ENCODE data around the gene LCP2. TPM values are rescaled to one million over a fixed set of nuclear protein-coding genes. Genes with fewer than 3 reads are reported as not detected.

Gene LCP2
- total and polyA plus RNA-seq, 2 donors from 2014 or later: 4.6 to 48.8 TPM

DNA sequence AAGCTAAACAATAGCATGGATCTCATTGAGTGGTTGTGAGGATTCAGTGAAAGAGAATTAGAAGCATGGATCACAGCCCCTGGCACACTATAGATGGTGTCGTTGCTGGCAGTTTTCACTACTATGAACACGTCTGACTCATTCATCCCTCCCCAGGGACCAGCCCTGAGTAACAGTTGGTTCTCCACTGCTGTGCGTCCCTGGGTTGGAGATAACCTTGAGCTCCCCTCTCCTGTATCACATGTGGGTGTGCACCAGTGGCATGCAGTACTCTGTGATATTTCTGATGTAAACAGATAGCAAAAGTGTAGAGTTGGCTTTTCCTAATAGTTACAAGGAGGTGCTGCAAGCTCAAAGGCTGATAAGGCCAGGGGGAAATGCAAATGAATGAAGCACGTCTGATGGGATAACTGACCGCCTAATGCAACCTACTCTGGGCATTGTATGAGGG lies 8.8 kb upstream of the LCP2 start:
- peaks cover 0 to 6% (median 0%) of the 10 kb centered on the region in 3 donors for H3K4me1 ChIP-seq (ENCODE audit: control insufficient read depth in 2 of 3, insufficient read depth in 2 of 3, low read depth in 1 of 3, low read length in 3 of 3)
- no peak for FAIRE-seq
- TF ChIP-seq CTCF (IDR thresholded peaks at IDR 0.05; ENCODE audit: borderline replicate concordance, extremely low read depth, insufficient read depth): no peak

GRCh38 chr5:170305646-170306025 lies 8.1 kb upstream of the LCP2 start:
- no peak overlapping the region for H3K27ac ChIP-seq (ENCODE audit: low read depth in 2 of 2, low read length in 2 of 2)
- no peaks in the 10 kb centered on the region for H3K27me3 ChIP-seq (ENCODE audit: control insufficient read depth, insufficient read depth, low read length)
- H3K9ac ChIP-seq (ENCODE audit: low read length in 3 of 3): no peak overlapping the region
- peaks cover 0 to 6% (median 0%) of the 10 kb centered on the region in 3 donors for H3K4me1 ChIP-seq (ENCODE audit: control insufficient read depth in 2 of 3, insufficient read depth in 2 of 3, low read depth in 1 of 3, low read length in 3 of 3)
- intact Hi-C loops (cut with DNase I): no loop called here
- no peaks in the 10 kb centered on the region for H3K36me3 ChIP-seq (ENCODE audit: control insufficient read depth in 2 of 3, insufficient read depth in 3 of 3, low read length in 3 of 3)
- no peak overlapping the region for H3K4me3 ChIP-seq (ENCODE audit: low read length in 3 of 3)
- no peak for DNase-seq
- no peak for TF ChIP-seq CTCF (IDR thresholded peaks at IDR 0.05; ENCODE audit: borderline replicate concordance, extremely low read depth, insufficient read depth)
- FAIRE-seq: no peak
- H3K9me3 ChIP-seq (ENCODE audit: control insufficient read depth in 2 of 3, insufficient read depth in 1 of 3, low read length in 3 of 3): no peaks in the 10 kb centered on the region

More for the DNA sequence above, 8.8 kb upstream of the LCP2 start:
- no peak overlapping the region for H3K27ac ChIP-seq (ENCODE audit: low read depth in 2 of 2, low read length in 2 of 2)
- no peaks in the 10 kb centered on the region for H3K36me3 ChIP-seq (ENCODE audit: control insufficient read depth in 2 of 3, insufficient read depth in 3 of 3, low read length in 3 of 3)
- intact Hi-C loops (cut with DNase I): no loop called here
- no peaks in the 10 kb centered on the region for H3K9me3 ChIP-seq (ENCODE audit: control insufficient read depth in 2 of 3, insufficient read depth in 1 of 3, low read length in 3 of 3)
- no peak for DNase-seq
- H3K9ac ChIP-seq (ENCODE audit: low read length in 3 of 3): no peak overlapping the region
- H3K4me3 ChIP-seq (ENCODE audit: low read length in 3 of 3): no peak overlapping the region
- H3K27me3 ChIP-seq (ENCODE audit: control insufficient read depth, insufficient read depth, low read length): no peaks in the 10 kb centered on the region

DNA sequence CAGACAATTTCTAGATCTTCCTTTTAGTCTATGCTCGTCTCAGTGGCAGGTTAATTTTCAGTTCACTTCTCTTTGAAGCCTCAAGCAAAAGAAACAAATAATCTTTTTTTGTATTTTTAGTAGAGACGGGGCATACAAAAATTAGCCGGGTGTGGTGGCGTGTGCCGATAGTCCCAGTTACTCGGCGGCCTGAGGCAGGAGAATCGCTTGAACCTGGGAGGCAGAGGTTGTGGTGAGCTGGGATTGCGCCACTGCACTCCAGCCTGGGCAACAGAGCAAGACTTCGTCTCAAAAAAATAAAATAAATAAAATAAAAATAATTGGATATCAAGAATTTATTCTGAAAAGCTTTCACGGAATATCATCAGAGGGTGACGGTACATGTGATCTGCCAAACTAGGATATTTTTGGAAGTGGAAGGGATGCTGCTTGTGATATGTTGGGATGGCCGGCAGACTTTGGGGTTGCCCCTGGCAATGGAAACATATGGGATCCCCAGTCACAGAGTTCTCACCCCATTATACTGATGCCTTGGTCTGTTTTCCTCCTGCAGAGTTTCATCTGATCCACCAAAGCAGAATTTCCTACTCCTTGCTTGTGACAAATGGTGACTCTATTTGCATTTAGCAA lies 7.6 kb upstream of the LCP2 start:
- no peak for TF ChIP-seq CTCF (IDR thresholded peaks at IDR 0.05; ENCODE audit: borderline replicate concordance, extremely low read depth, insufficient read depth)
- Histone ChIP-seq H3K9ac (ENCODE audit: low read length in 3 of 3) (no peak overlapping the region), H3K4me3 (ENCODE audit: low read length in 3 of 3) (no peak overlapping the region), H3K4me1 (ENCODE audit: control insufficient read depth in 2 of 3, insufficient read depth in 2 of 3, low read depth in 1 of 3, low read length in 3 of 3) (peaks cover 0 to 6% (median 0%) of the 10 kb centered on the region in 3 donors), H3K9me3 (ENCODE audit: control insufficient read depth in 2 of 3, insufficient read depth in 1 of 3, low read length in 3 of 3) (no peaks in the 10 kb centered on the region), H3K27me3 (ENCODE audit: control insufficient read depth, insufficient read depth, low read length) (no peaks in the 10 kb centered on the region), H3K27ac (ENCODE audit: low read depth in 2 of 2, low read length in 2 of 2) (no peak overlapping the region), H3K36me3 (ENCODE audit: control insufficient read depth in 2 of 3, insufficient read depth in 3 of 3, low read length in 3 of 3) (no peaks in the 10 kb centered on the region)
- FAIRE-seq (no peak), DNase-seq (no peak)
- intact Hi-C loops (cut with DNase I): no loop called here

GRCh38 chr5:170303549-170303948 lies 6.0 kb upstream of the LCP2 start:
- H3K27me3 ChIP-seq (ENCODE audit: control insufficient read depth, insufficient read depth, low read length): no peaks in the 10 kb centered on the region
- intact Hi-C loops (cut with DNase I): no loop called here
- DNase-seq (no peak), FAIRE-seq (no peak)
- no peak overlapping the region for H3K4me3 ChIP-seq (ENCODE audit: low read length in 3 of 3)
- no peak for TF ChIP-seq CTCF (IDR thresholded peaks at IDR 0.05; ENCODE audit: borderline replicate concordance, extremely low read depth, insufficient read depth)
- H3K9ac ChIP-seq (ENCODE audit: low read length in 3 of 3): no peak overlapping the region
- no peaks in the 10 kb centered on the region for H3K36me3 ChIP-seq (ENCODE audit: control insufficient read depth in 2 of 3, insufficient read depth in 3 of 3, low read length in 3 of 3)
- H3K9me3 ChIP-seq (ENCODE audit: control insufficient read depth in 2 of 3, insufficient read depth in 1 of 3, low read length in 3 of 3): no peaks in the 10 kb centered on the region
- peaks cover 0 to 6% (median 0%) of the 10 kb centered on the region in 3 donors for H3K4me1 ChIP-seq (ENCODE audit: control insufficient read depth in 2 of 3, insufficient read depth in 2 of 3, low read depth in 1 of 3, low read length in 3 of 3)
- no peak overlapping the region for H3K27ac ChIP-seq (ENCODE audit: low read depth in 2 of 2, low read length in 2 of 2)

Measured in kidney (tissue), 14 donors.